SJSA1 (cell line): ENCODE results near the gene TNS3. TPM values are rescaled to one million over a fixed set of nuclear protein-coding genes. Genes with fewer than 3 reads are reported as not detected.

Source experiments
- DNase-seq, 2 experiments: peaks; one replicate each; pipeline ENCODE4 v3.0.0-alpha.2; 2015 to 2020; ENCODE audit warnings: low spot score in 2 of 2, low read depth in 1 of 2
- H3K27ac ChIP-seq: fragments of 250-450 bp; sonication (Bioruptor Pico); 2 replicates; pipeline ENCODE4 v1.5.1; 2020; ENCODE audit warnings: mild to moderate bottlenecking, moderate library complexity
- H3K27me3 ChIP-seq: fragments of 250-450 bp; sonication (Bioruptor Pico); replicated peaks from 2 replicates; pipeline ENCODE4 v1.5.1; 2020; ENCODE audit warnings: mild to moderate bottlenecking, moderate library complexity
- H3K36me3 ChIP-seq: fragments of 250-450 bp; sonication (Bioruptor Pico); 2 replicates; pipeline ENCODE4 v1.5.1; 2020; ENCODE audit warnings: mild to moderate bottlenecking
- H3K4me1 ChIP-seq: fragments of 250-450 bp; sonication (Bioruptor Pico); replicated peaks from 2 replicates; pipeline ENCODE4 v1.6.1; 2021; ENCODE audit warnings: mild to moderate bottlenecking
- H3K4me3 ChIP-seq: fragments of 250-450 bp; sonication (Bioruptor Pico); 2 replicates; pipeline ENCODE4 v1.5.1; 2020; ENCODE audit warnings: mild to moderate bottlenecking
- H3K9me3 ChIP-seq: fragments of 250-450 bp; sonication (Bioruptor Pico); replicated peaks from 2 replicates; pipeline ENCODE4 v1.5.1; 2020; ENCODE audit warnings: mild to moderate bottlenecking
- total RNA-seq: library from RNA; depleted of rRNA; stranded (reverse); fragments of >200 nt; shearing (Covaris generic); gene quantifications from 2 replicates; pipeline ENCODE4 v1.2.3, GENCODE V29; 2014

The TNS3 gene
- total RNA-seq, 1 experiment from 2014 or later, result 92.5 TPM

- H3K4me3 ChIP-seq, result no peak overlapping the region
- H3K27ac ChIP-seq, result no peak overlapping the region
- peaks cover 3% of the 10 kb centered on the region; the same call in 1 of the 2 replicates for H3K9me3 ChIP-seq
- peaks cover 43% of the 10 kb centered on the region for H3K4me1 ChIP-seq
- DNase-seq, result no peak
- peaks cover 48% of the 10 kb centered on the region for H3K36me3 ChIP-seq
- H3K27me3 ChIP-seq, result no peaks in the 10 kb centered on the region
Measured at GRCh38 chr7:47531584-47532492, 50.1 kb downstream of the TNS3 start.

GRCh38 chr7:47529826-47530555 is 51.9 kb downstream of the TNS3 start:
- Histone ChIP-seq H3K4me3 (no peak overlapping the region), H3K4me1 (peaks cover 24% of the 10 kb centered on the region), H3K9me3 (peaks cover 3% of the 10 kb centered on the region; the same call in 1 of the 2 replicates), H3K27me3 (no peaks in the 10 kb centered on the region), H3K36me3 (peaks cover 62% of the 10 kb centered on the region), H3K27ac (no peak overlapping the region)
- DNase-seq, result no peak

- no peak overlapping the region for H3K27ac ChIP-seq
- H3K9me3 ChIP-seq, result peaks cover 3% of the 10 kb centered on the region; the same call in 1 of the 2 replicates
- no peaks in the 10 kb centered on the region for H3K27me3 ChIP-seq
- peaks cover 18% of the 10 kb centered on the region for H3K4me1 ChIP-seq
- peaks cover 59% of the 10 kb centered on the region for H3K36me3 ChIP-seq
- no peak for DNase-seq
- no peak overlapping the region for H3K4me3 ChIP-seq
Measured at GRCh38 chr7:47529405-47529804, 52.5 kb downstream of the TNS3 start.

- no peaks in the 10 kb centered on the region for H3K27me3 ChIP-seq
- H3K36me3 ChIP-seq, result peaks cover 67% of the 10 kb centered on the region
- peaks cover 3% of the 10 kb centered on the region; the same call in 1 of the 2 replicates for H3K9me3 ChIP-seq
Measured at GRCh38 chr7:47528471-47528870, 53.4 kb downstream of the TNS3 start.

GRCh38 chr7:47526466-47526865 is 55.4 kb downstream of the TNS3 start:
- H3K27me3 ChIP-seq, result no peaks in the 10 kb centered on the region
- no peak overlapping the region for H3K27ac ChIP-seq
- no peak overlapping the region for H3K4me3 ChIP-seq
- H3K36me3 ChIP-seq, result peaks cover 77% of the 10 kb centered on the region
- no peak for DNase-seq
- peaks cover 8% of the 10 kb centered on the region for H3K4me1 ChIP-seq
- H3K9me3 ChIP-seq, result peaks cover 3% of the 10 kb centered on the region; the same call in 1 of the 2 replicates

More at GRCh38 chr7:47528471-47528870, 53.4 kb downstream of the TNS3 start:
- Histone ChIP-seq H3K27ac (no peak overlapping the region), H3K4me3 (no peak overlapping the region), H3K4me1 (peaks cover 9% of the 10 kb centered on the region)
- no peak for DNase-seq

GRCh38 chr7:47525066-47525623 is 56.8 kb downstream of the TNS3 start:
- H3K9me3 ChIP-seq, result peaks cover 3% of the 10 kb centered on the region; the same call in 1 of the 2 replicates
- H3K4me3 ChIP-seq, result no peak overlapping the region
- peaks cover 79% of the 10 kb centered on the region for H3K36me3 ChIP-seq
- no peak overlapping the region for H3K27ac ChIP-seq
- DNase-seq, result no peak
- H3K4me1 ChIP-seq, result peaks cover 8% of the 10 kb centered on the region
- H3K27me3 ChIP-seq, result no peaks in the 10 kb centered on the region

- Histone ChIP-seq H3K4me1 (peaks cover 13% of the 10 kb centered on the region), H3K36me3 (peaks cover 74% of the 10 kb centered on the region), H3K27ac (no peak overlapping the region), H3K27me3 (no peaks in the 10 kb centered on the region), H3K4me3 (no peak overlapping the region), H3K9me3 (no peaks in the 10 kb centered on the region)
- no peak for DNase-seq
Measured at GRCh38 chr7:47523401-47523800, 58.5 kb downstream of the TNS3 start.

GRCh38 chr7:47521816-47522561 is 59.9 kb downstream of the TNS3 start:
- Histone ChIP-seq H3K4me1 (peaks cover 22% of the 10 kb centered on the region), H3K36me3 (peaks cover 71% of the 10 kb centered on the region), H3K27me3 (no peaks in the 10 kb centered on the region), H3K4me3 (no peak overlapping the region), H3K9me3 (no peaks in the 10 kb centered on the region), H3K27ac (no peak overlapping the region)
- DNase-seq, result no peak

GRCh38 chr7:47521011-47521795 is 60.7 kb downstream of the TNS3 start:
- no peak for DNase-seq
- Histone ChIP-seq H3K27me3 (no peaks in the 10 kb centered on the region), H3K27ac (no peak overlapping the region), H3K9me3 (no peaks in the 10 kb centered on the region), H3K36me3 (peaks cover 74% of the 10 kb centered on the region), H3K4me3 (no peak overlapping the region), H3K4me1 (peaks cover 26% of the 10 kb centered on the region)

- peaks cover 74% of the 10 kb centered on the region for H3K36me3 ChIP-seq
- no peak overlapping the region for H3K27ac ChIP-seq
- H3K4me1 ChIP-seq, result peaks cover 30% of the 10 kb centered on the region
- no peak for DNase-seq
- no peak overlapping the region for H3K4me3 ChIP-seq
- no peaks in the 10 kb centered on the region for H3K9me3 ChIP-seq
- H3K27me3 ChIP-seq, result no peaks in the 10 kb centered on the region
Measured at GRCh38 chr7:47520406-47520805, 61.5 kb downstream of the TNS3 start.

- DNase-seq, result no peak
- peaks cover 64% of the 10 kb centered on the region for H3K36me3 ChIP-seq
- H3K27ac ChIP-seq, result no peak overlapping the region
Measured at GRCh38 chr7:47518827-47519226, 63.1 kb downstream of the TNS3 start.

GRCh38 chr7:47517821-47518480 is 64.0 kb downstream of the TNS3 start:
- Histone ChIP-seq H3K27ac (no peak overlapping the region), H3K9me3 (no peaks in the 10 kb centered on the region), H3K4me3 (no peak overlapping the region), H3K27me3 (no peaks in the 10 kb centered on the region), H3K36me3 (peaks cover 55% of the 10 kb centered on the region), H3K4me1 (peaks cover 55% of the 10 kb centered on the region)
- no peak for DNase-seq

More at GRCh38 chr7:47518827-47519226, 63.1 kb downstream of the TNS3 start:
- no peak overlapping the region for H3K4me3 ChIP-seq
- H3K27me3 ChIP-seq, result no peaks in the 10 kb centered on the region
- H3K4me1 ChIP-seq, result peaks cover 46% of the 10 kb centered on the region
- no peaks in the 10 kb centered on the region for H3K9me3 ChIP-seq
